ENCODE data around the gene SH3TC1.

- TF ChIP-seq CTCF (optimal IDR thresholded peaks at IDR 0.05 in 1 of 3, IDR thresholded peaks at IDR 0.05 in 1 of 3, conservative IDR thresholded peaks at IDR 0.05 in 1 of 3; ENCODE audit: extremely low read depth in 1 of 3, insufficient read depth in 2 of 3, low read length in 3 of 3) (no peak), EZH2 (IDR thresholded peaks at IDR 0.05; ENCODE audit: low read length) (no peak)
Measured at GRCh38 chr4:8237256-8237989, 38.3 kb downstream of the SH3TC1 start.

Data from keratinocyte (primary cell).